Hepatocyte (in vitro differentiated cells): ENCODE results near the gene CHD1. TPM values are rescaled to one million over a fixed set of nuclear protein-coding genes. Genes with fewer than 3 reads are reported as not detected.

Experiments used
- DNase-seq: peaks from one replicate; pipeline ENCODE4 v3.0.0-alpha.2; 2016; ENCODE audit warnings: low spot score
- H2AFZ ChIP-seq: fragments of 200-600 bp; sonication (generic); 2 replicates; pipeline ENCODE4 v1.6.0; 2016; ENCODE audit warnings: antibody characterized with exemption, mild to moderate bottlenecking
- H3K27ac ChIP-seq: fragments of 200-600 bp; sonication (generic); 2 replicates; pipeline ENCODE4 v1.5.1; 2016; ENCODE audit warnings: mild to moderate bottlenecking
- H3K27me3 ChIP-seq: fragments of 200-600 bp; sonication (generic); 2 replicates; pipeline ENCODE4 v1.6.1; 2016
- H3K36me3 ChIP-seq: fragments of 200-600 bp; sonication (generic); replicated peaks from 2 replicates; pipeline ENCODE4 v1.5.1; 2016; ENCODE audit warnings: low read depth; ENCODE audit not compliant: insufficient read depth
- H3K4me1 ChIP-seq: fragments of 200-600 bp; sonication (generic); 2 replicates; pipeline ENCODE4 v1.5.1; 2016; ENCODE audit warnings: mild to moderate bottlenecking, moderate library complexity; ENCODE audit not compliant: insufficient read depth
- H3K4me2 ChIP-seq: fragments of 200-600 bp; sonication (generic); 2 replicates; pipeline ENCODE4 v1.6.0; 2016
- H3K4me3 ChIP-seq: fragments of 200-600 bp; sonication (generic); 2 replicates; pipeline ENCODE4 v1.5.1; 2016; ENCODE audit warnings: mild to moderate bottlenecking
- H3K79me2 ChIP-seq: fragments of 200-600 bp; sonication (generic); 2 replicates; pipeline ENCODE4 v1.6.0; 2017; ENCODE audit warnings: mild to moderate bottlenecking
- H3K9me2 ChIP-seq: fragments of 200-600 bp; sonication (generic); replicated peaks from 2 replicates; pipeline ENCODE4 v1.6.0; 2017; ENCODE audit warnings: mild to moderate bottlenecking; ENCODE audit not compliant: insufficient read depth
- H3K9me3 ChIP-seq: fragments of 200-600 bp; sonication (generic); 2 replicates; pipeline ENCODE4 v1.5.1; 2016; ENCODE audit warnings: low read depth, mild to moderate bottlenecking
- H4K20me1 ChIP-seq: fragments of 200-600 bp; sonication (generic); 2 replicates; pipeline ENCODE4 v1.6.0; 2016; ENCODE audit warnings: mild to moderate bottlenecking; ENCODE audit not compliant: insufficient read depth, poor library complexity, severe bottlenecking
- CTCF ChIP-seq: fragments of 200-600 bp; sonication (generic); IDR thresholded peaks from 2 replicates; pipeline ENCODE4 v1.5.1; 2016; ENCODE audit warnings: antibody characterized with exemption, mild to moderate bottlenecking; ENCODE audit not compliant: poor library complexity
- EZH2 ChIP-seq: fragments of 200-600 bp; sonication (generic); IDR thresholded peaks from 2 replicates; pipeline ENCODE4 v1.6.1; 2016; ENCODE audit warnings: antibody characterized with exemption, mild to moderate bottlenecking, borderline replicate concordance
- EZH2phosphoT487 ChIP-seq: fragments of 200-600 bp; sonication (generic); IDR thresholded peaks from one replicate; pipeline ENCODE4 v1.6.1; 2018; ENCODE audit warnings: antibody characterized with exemption, mild to moderate bottlenecking, low read depth, moderate library complexity; ENCODE audit not compliant: unreplicated experiment, severe bottlenecking
- WGBS: methylation state at CpG from one replicate; pipeline ENCODE4 v1.1.6; 2016; ENCODE audit warnings: low lambda C conversion rate; ENCODE audit errors: missing lambda C conversion rate; 5-methylcytosine and 5-hydroxymethylcytosine counted together
- polyA plus RNA-seq: library from polyadenylated mRNA; unstranded; fragments of >200 nt; fragmentation: Nextera tagmentation; extraction: Ambion mirVana; gene quantifications from 2 replicates; pipeline ENCODE4 v1.2.1, GENCODE V29; 2016
- total RNA-seq: library from RNA; depleted of rRNA; stranded (reverse); fragments of >200 nt; gene quantifications from 2 replicates; pipeline ENCODE4 v1.2.3, GENCODE V29; 2014

Gene CHD1
- total and polyA plus RNA-seq, 2 experiments from 2014 or later, result 14.2 to 81.4 TPM

GRCh38 chr5:98965226-98965625 is 36.4 kb upstream of the CHD1 start:
- Histone ChIP-seq H3K4me2 (no peak overlapping the region), H3K36me3 (no peaks in the 10 kb centered on the region), H3K9me2 (no peaks in the 10 kb centered on the region), H3K79me2 (no peaks in the 10 kb centered on the region), H3K27me3 (no peaks in the 10 kb centered on the region), H3K9me3 (no peaks in the 10 kb centered on the region), H2AFZ (no peak overlapping the region), H3K4me3 (no peak overlapping the region), H4K20me1 (no peaks in the 10 kb centered on the region), H3K27ac (no peak overlapping the region), H3K4me1 (no peaks in the 10 kb centered on the region)
- TF ChIP-seq EZH2phosphoT487, result no peak
- no peak for TF ChIP-seq CTCF
- no peak for TF ChIP-seq EZH2
- DNase-seq, result no peak
- 92% methylated on average over 4 of the region's 4 CpGs for WGBS

- H2AFZ ChIP-seq, result no peak overlapping the region
- H3K4me3 ChIP-seq, result no peak overlapping the region
- H3K27ac ChIP-seq, result no peak overlapping the region
- DNase-seq, result no peak
- no peaks in the 10 kb centered on the region for H3K79me2 ChIP-seq
- H3K9me2 ChIP-seq, result no peaks in the 10 kb centered on the region
- H3K36me3 ChIP-seq, result no peaks in the 10 kb centered on the region
- H3K9me3 ChIP-seq, result no peaks in the 10 kb centered on the region
- no peaks in the 10 kb centered on the region for H3K27me3 ChIP-seq
- no peaks in the 10 kb centered on the region for H3K4me1 ChIP-seq
- no peaks in the 10 kb centered on the region for H4K20me1 ChIP-seq
- TF ChIP-seq CTCF (no peak), EZH2phosphoT487 (no peak), EZH2 (no peak)
- no peak overlapping the region for H3K4me2 ChIP-seq
Measured at GRCh38 chr5:98964621-98965020, 35.8 kb upstream of the CHD1 start.

GRCh38 chr5:98963019-98963418 is 34.2 kb upstream of the CHD1 start:
- WGBS, result 50% methylated on average over 3 of the region's 3 CpGs
- no peak overlapping the region for H3K4me2 ChIP-seq
- no peaks in the 10 kb centered on the region for H4K20me1 ChIP-seq
- H3K9me3 ChIP-seq, result no peaks in the 10 kb centered on the region
- H3K27ac ChIP-seq, result no peak overlapping the region
- TF ChIP-seq EZH2, result no peak
- no peak for TF ChIP-seq CTCF
- TF ChIP-seq EZH2phosphoT487, result no peak
- no peaks in the 10 kb centered on the region for H3K79me2 ChIP-seq
- no peaks in the 10 kb centered on the region for H3K36me3 ChIP-seq
- no peaks in the 10 kb centered on the region for H3K27me3 ChIP-seq
- no peaks in the 10 kb centered on the region for H3K9me2 ChIP-seq
- H3K4me3 ChIP-seq, result no peak overlapping the region
- DNase-seq, result no peak
- no peak overlapping the region for H2AFZ ChIP-seq
- no peaks in the 10 kb centered on the region for H3K4me1 ChIP-seq

GRCh38 chr5:98962587-98962986 is 33.8 kb upstream of the CHD1 start:
- no peaks in the 10 kb centered on the region for H3K27me3 ChIP-seq
- TF ChIP-seq CTCF (no peak), EZH2 (no peak), EZH2phosphoT487 (no peak)
- no peaks in the 10 kb centered on the region for H3K79me2 ChIP-seq
- H3K9me3 ChIP-seq, result no peaks in the 10 kb centered on the region
- no peaks in the 10 kb centered on the region for H3K9me2 ChIP-seq
- DNase-seq, result no peak
- no peaks in the 10 kb centered on the region for H3K4me1 ChIP-seq
- H4K20me1 ChIP-seq, result no peaks in the 10 kb centered on the region
- H3K27ac ChIP-seq, result no peak overlapping the region
- H3K36me3 ChIP-seq, result no peaks in the 10 kb centered on the region
- no peak overlapping the region for H3K4me3 ChIP-seq
- H3K4me2 ChIP-seq, result no peak overlapping the region
- no peak overlapping the region for H2AFZ ChIP-seq
